HG02798 (cell line): ENCODE measurements around the gene GPATCH1.

Experiments used
- ATAC-seq: cut with Tn5 transposase; IDR thresholded peaks from one replicate; pipeline ENCODE4 v1.9.1; 2021; ENCODE audit warnings: mild to moderate bottlenecking; ENCODE audit not compliant: unreplicated experiment, poor library complexity

GPATCH1 gene

DNA sequence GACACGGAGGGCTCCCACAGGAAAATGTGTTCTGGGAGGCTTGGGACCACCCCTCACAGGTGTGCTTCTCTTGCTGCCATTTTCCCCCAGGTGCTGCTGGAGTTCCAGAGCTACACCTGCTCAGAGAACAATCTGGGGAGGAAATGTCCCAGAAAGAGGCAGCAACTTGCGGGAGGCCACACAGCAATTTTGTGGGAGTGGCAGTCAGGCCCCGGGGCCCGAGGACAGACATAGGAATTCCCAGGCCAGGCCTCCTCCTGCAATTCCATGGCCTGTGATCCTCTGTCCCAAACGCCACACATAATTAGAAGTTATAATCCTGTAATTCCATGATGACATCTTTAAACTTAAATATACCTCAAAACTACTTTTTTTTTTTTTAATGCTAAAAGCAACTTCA is 18.1 kb upstream of the GPATCH1 start:
- no peak for ATAC-seq

DNA sequence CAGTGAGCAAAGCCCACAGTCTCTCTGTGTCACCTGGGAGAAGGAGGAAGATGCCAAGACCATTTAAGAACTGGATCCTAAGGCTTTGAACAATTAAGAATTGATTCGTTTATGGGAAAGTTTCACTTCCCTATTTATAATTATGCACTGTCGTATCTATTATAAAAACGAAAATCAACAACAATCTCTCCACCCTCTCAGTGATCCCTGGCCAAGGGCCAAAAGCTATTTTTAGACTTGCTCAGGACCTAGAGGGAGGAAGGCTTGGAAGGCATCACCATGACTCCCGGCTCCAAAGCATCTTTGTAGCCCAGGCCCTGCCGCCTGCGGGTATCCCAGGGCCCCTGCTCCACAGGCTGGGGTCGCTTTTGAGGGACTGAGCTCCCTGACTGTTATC is 17.6 kb upstream of the GPATCH1 start:
- no peak for ATAC-seq

DNA sequence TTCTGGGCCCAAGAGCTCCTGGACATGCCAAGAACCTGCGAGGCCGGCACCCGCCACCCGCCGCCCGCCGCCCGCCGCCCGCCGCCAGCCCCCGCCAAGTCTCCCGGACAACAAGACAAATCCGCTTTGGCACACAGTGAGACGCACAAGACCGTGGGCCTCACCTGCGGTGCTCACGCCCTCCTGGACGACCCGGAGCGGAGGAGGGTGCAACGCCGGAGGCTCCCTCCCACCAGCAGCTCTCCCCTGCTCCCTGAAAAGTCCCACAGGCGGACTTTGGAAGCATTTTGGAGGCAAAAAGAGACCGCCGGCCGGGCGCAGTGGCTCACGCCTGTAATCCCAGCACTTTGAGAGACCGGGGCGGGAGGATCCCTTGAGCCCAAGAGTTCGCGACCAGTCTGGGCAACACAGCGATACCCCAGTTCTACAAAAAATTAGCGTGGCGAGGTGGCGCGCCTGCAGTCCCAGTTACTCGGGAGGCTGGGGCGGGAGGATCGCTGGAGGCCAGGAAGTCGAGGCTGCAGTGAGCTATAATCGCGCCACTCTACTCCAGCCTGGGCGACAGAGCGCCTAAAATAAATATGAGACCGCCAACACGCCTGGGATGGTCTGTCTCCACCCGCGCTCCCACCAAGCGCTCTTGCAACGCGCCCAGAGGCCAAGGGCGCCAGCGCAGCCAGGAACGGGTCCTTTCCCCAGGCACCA is 17.1 kb upstream of the GPATCH1 start:
- ATAC-seq = no peak

- peak; percentile 47 for ATAC-seq
Observed at GRCh38 chr19:33064458-33064791, 16.6 kb upstream of the GPATCH1 start.

DNA sequence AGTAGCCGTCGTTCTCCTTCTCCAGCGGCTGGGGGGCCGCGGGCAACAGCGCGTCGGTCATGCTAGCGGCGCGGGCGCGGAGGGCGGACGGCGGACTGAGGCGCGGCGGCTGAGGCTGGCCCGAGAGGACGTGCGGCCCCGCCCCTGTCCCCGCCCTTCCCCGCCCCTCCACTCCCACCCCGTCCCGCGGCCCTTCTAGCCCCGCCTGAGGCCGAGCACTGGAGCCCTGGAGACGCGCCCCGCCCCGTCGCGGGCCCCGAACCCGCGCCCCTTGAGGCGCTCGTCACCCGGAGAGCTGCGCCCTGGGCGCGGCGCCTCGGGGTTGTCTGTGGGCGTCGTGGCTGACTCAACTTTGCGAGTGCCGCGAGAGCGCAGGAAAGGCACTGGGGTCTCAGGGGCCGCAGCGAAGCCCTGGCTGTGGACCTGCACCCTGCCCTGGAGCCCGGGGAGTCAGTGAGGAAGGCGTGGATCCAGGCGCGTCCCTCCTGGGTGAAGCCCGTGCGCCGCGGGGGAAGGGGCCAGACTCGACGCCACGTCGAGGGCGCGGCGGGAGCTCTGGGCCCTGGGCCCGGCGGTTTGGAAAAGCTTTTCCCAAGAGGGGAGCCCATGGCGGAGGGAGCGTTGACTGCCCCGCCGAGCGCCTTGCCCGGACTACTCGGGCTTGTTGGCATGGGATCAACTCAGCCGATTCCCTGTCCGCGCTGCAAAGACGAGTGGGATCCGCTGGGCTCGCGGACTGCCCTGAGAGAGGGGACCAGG is 16.0 kb upstream of the GPATCH1 start, which contains the start of gene RHPN2:
TSS of gene RHPN2 (minus strand) at position 97 of the 759 bp plus-strand sequence. CDS start at position 61, 36 bp downstream.
- peak; percentile 83 for ATAC-seq

GRCh38 chr19:33066543-33066942 is 14.4 kb upstream of the GPATCH1 start:
- ATAC-seq = no peak

DNA sequence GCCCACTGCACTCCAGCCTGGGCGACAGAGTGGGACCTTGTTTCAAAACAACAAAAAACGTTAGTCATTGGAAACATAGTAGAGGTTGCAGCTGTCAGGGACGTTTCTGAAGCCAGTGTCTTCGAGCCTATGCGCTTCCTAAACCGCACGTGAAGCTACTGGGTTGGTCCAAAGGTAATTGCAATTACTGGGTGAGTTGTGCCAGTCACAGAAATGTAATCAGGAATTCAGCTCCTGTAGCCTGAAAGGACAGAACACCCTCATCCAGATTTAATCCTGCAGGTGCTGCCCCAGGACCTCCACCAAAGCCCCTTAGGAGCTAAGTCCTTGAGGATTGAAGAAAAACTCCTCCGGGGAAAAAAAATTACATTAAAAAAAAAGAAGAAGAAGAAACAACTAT is 13.9 kb upstream of the GPATCH1 start:
- ATAC-seq = no peak

GRCh38 chr19:33071887-33072286 is 9.1 kb upstream of the GPATCH1 start:
- no peak for ATAC-seq

DNA sequence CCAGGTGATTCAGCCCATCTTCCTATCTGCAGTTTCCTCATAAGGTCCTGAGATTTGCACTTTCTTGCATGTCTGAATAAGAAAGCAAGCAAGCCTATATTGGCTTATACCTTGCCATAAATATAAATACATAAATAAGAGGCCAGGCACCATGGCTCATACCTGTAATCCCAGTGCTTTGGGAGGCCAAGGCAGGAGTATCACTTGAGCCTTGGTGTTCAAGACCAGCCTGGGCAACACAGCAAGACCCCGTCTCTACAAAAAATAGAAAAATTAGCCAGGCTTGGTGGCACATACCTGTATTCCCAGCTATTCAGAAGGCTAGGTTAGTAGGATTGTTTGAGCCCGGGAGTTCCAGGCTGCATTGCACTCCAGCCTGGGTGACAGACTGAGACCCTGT is 5.5 kb upstream of the GPATCH1 start:
- no peak for ATAC-seq

DNA sequence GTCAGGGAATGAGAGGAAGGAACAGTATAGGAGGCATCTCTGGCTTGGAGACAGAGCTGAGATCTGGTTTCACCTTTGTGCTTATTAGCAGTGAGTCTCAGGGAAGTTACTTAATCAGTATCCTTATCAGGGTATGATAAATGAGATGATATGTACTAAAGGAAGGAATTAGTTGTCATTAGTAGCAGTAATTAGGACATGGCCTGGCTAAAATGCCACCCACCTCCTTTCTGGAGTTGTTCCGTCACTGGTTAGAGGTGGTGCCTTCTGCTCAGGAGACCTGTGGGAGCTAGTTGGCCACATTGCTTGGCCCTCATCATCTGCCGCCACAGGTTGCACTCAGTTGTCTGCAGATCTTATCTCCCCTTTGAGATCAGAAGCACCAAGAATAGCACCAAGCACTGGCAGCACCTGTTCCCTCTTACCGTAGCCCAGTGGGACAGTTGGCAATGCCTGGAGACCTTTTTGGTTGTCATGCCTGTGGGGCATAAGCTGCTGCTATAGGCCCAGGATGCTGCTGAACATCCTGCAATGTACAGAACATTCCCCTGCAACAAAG is 4.7 kb downstream of the GPATCH1 start:
- no peak for ATAC-seq

- ATAC-seq = no peak
Observed at GRCh38 chr19:33086955-33087354, 6.0 kb downstream of the GPATCH1 start.

- no peak for ATAC-seq
Observed at GRCh38 chr19:33089010-33089409, 8.0 kb downstream of the GPATCH1 start.

DNA sequence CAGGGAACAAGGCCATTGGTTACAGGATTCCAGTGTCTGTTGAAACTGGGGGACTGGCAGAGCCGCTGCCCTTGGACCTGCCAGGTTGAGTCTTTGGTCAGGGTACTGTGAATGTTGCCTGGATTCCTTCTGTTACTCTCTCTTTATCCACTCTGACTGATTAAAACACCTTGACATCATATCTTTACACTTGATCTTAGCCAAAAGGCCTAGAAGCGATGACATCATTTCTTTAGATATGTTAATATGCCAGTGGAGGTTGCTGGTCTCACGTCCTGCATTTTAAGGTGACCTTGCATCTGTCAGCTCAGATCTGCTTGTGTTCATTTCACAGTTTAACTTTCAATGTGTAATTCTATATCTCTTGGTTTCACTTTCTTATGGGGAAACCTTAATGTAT is 9.2 kb downstream of the GPATCH1 start:
- no peak for ATAC-seq

DNA sequence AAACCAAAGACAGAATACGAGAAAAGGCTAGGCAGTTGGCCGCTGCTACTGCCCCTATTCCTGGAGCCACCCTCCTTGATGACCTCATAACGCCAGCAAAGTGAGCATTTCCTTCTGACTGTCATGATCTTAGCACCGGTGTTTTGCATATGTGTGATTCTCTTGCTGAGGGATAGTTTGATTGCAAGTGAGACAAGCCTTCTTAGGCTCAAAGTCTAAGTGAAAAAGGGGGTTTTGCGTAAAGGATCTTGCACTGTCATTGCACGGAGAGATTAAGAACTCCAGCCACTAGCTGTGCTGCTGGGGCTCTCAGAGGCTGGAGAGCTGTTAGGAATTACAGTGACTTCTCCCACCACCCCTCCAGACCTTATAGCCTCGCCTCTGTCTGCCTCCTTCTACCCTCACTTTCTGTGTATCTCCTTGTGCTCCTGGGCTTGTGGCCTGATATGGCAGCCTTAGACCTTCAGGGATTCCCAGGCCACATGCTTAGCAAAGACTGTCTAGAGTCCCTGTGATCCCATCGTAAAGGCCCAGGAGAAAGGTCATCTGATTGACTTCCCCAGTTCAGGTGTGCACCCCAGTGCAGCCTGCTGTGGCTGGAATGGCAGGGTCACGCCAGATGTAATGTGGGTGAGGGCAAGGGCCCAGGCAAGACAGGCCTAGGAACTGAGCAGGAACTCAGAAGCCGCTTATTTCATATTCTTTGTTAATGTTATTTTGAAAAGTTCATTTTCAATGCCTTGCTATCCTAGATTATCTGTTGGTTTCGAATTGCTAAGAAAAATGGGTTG is 12.6 kb downstream of the GPATCH1 start:
- no peak for ATAC-seq

- no peak for ATAC-seq
Observed at GRCh38 chr19:33094436-33095067, 13.6 kb downstream of the GPATCH1 start.

DNA sequence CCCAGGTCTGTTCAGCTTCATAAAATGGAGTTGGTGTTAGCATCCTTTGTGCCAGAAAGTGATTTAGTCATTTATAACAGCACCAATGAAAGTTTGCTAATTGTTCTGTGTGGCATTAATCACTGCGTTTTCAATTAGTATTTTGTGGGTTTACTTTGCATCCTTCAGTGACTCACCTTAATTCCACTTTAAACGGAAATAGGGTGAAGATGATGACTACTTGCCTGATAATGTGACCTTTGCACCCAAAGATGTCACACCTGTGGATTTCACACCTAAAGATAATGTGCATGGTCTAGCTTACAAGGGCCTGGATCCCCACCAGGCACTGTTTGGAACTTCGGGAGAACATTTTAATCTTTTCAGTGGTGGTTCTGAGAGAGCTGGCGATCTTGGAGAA is 15.0 kb downstream of the GPATCH1 start:
- ATAC-seq = no peak

- no peak for ATAC-seq
Observed at GRCh38 chr19:33098055-33098534, 17.1 kb downstream of the GPATCH1 start.

- ATAC-seq = no peak
Observed at GRCh38 chr19:33100894-33101644, 20.1 kb downstream of the GPATCH1 start.

GRCh38 chr19:33102893-33103292 is 21.9 kb downstream of the GPATCH1 start:
- ATAC-seq = no peak

DNA sequence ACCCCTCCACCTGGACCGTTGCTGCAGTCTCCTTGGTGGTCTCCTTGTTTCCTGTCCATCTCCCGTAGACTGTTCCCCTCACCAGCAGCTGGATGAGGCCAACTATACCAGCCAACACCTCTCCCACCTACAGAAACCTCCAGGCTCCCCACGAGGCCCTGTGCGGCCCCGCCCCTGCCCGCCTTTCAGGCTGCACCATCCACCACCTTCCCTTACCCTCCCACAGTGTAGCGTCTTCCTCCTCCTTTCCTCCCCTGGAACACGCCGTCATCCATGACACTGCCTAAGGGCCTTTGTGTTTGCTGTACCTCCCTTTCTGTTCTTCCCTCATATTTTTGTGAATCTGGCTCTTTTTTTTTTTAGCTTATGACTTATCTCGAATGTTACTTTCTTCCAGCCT is 27.2 kb downstream of the GPATCH1 start:
- ATAC-seq = no peak
